BJ (cell line): ENCODE results near the gene PLIN4. TPM values are rescaled to one million over a fixed set of nuclear protein-coding genes. Genes with fewer than 3 reads are reported as not detected.

ENCODE experiments used
- CTCF ChIA-PET: fragments of 350-600 bp; formaldehyde crosslinking; extraction: SDS; loops from one replicate; lab custom pipeline; 2021; ENCODE audit warnings: antibody characterized with exemption, inconsistent platforms; lab: Yijun Ruan, JAX
- POLR2A ChIA-PET: fragments of 300-600 bp; sonication (Branson Sonifier 250); formaldehyde crosslinking; extraction: SDS; loops from one replicate; lab custom pipeline; 2021; ENCODE audit warnings: antibody characterized with exemption; lab: Charles Lee
- DNase-seq: peaks from one replicate; pipeline ENCODE4 v3.0.0-alpha.2; 2011; ENCODE audit warnings: low read depth
- H3K27me3 ChIP-seq: 2 replicates; pipeline ENCODE4 v1.6.0; 2011; ENCODE audit warnings: low read length; ENCODE audit not compliant: control insufficient read depth, insufficient read depth
- H3K36me3 ChIP-seq: 2 replicates; pipeline ENCODE4 v1.5.1; 2011; ENCODE audit warnings: low read length; ENCODE audit not compliant: control insufficient read depth, insufficient read depth
- H3K4me3 ChIP-seq: 2 replicates; pipeline ENCODE4 v1.5.1; 2011; ENCODE audit warnings: low read depth, mild to moderate bottlenecking, control low read depth, low read length
- CTCF ChIP-seq: IDR thresholded peaks from 2 replicates; pipeline ENCODE4 v1.5.1; 2011; ENCODE audit warnings: low read depth, mild to moderate bottlenecking, control low read depth, inconsistent platforms, low read length, moderate library complexity; ENCODE audit not compliant: insufficient read depth
- polyA plus RNA-seq: library from polyadenylated mRNA; depleted of rRNA; stranded (reverse); fragments of >200 nt; gene quantifications from 2 replicates; pipeline ENCODE4 v1.2.3, GENCODE V29; 2011

Gene PLIN4
- polyA plus RNA-seq, 1 experiment = 0.01 TPM

GRCh38 chr19:4550018-4550417, 31.7 kb upstream of the PLIN4 start:
- Histone ChIP-seq H3K4me3 (no peak overlapping the region), H3K36me3 (no peaks in the 10 kb centered on the region), H3K27me3 (no peaks in the 10 kb centered on the region)
- ChIA-PET POLR2A (no interaction called here), CTCF (interaction anchor here (1.0 to 1.3 kb wide), 2 partner anchors 9 to 10 kb away, joined by 3 to 4 read pairs; partner anchors contain the start of gene LRG1)
- DNase-seq = no peak
- no peak for TF ChIP-seq CTCF

- H3K27me3 ChIP-seq = no peaks in the 10 kb centered on the region
- POLR2A ChIA-PET = no interaction called here
- H3K36me3 ChIP-seq = no peaks in the 10 kb centered on the region
- no peak for DNase-seq
- no peak overlapping the region for H3K4me3 ChIP-seq
- CTCF ChIA-PET = interaction anchor here (0.5 to 1.8 kb wide), 5 partner anchors 11 to 490 kb away, joined by 3 to 12 read pairs (median 5); partner anchors contain the start of gene SEMA6B
- no peak for TF ChIP-seq CTCF
Observed at GRCh38 chr19:4548238-4548584, 29.9 kb upstream of the PLIN4 start.

- no peaks in the 10 kb centered on the region for H3K27me3 ChIP-seq
- no peak for DNase-seq
- ChIA-PET CTCF (interaction anchor here (0.5 to 1.8 kb wide), 11 partner anchors 9 to 489 kb away, joined by 3 to 12 read pairs (median 4); partner anchors contain the start of gene SEMA6B), POLR2A (no interaction called here)
- no peaks in the 10 kb centered on the region for H3K36me3 ChIP-seq
- H3K4me3 ChIP-seq = no peak overlapping the region
- TF ChIP-seq CTCF = peak; percentile 27; the same call in 1 of the 2 replicates
Observed at GRCh38 chr19:4547303-4548237, 29.3 kb upstream of the PLIN4 start.

- POLR2A ChIA-PET = no interaction called here
- no peak for DNase-seq
- Histone ChIP-seq H3K27me3 (peaks cover 4% of the 10 kb centered on the region), H3K36me3 (no peaks in the 10 kb centered on the region), H3K4me3 (no peak overlapping the region)
- CTCF ChIA-PET = interaction anchor here (0.6 to 1.4 kb wide), 2 partner anchors 19 to 317 kb away, joined by 3 read pairs; no protein-coding TSS in a partner anchor
- TF ChIP-seq CTCF = no peak
Observed at GRCh38 chr19:4543842-4544647, 25.8 kb upstream of the PLIN4 start.
